ENCODE measurements around the gene SHOX.
"Not testable (repeated sequence)": the region's sequence is repeated elsewhere in the genome, so short reads cannot be mapped to it uniquely, and the experiment has no call there.

The SHOX gene

GRCh38 chrX:630612-631496 is at the start of gene SHOX:
Gene SHOX (plus strand): TSS chrX:630791. CDS start chrX:630898, 107 bp downstream.
- no peak for DNase-seq (ENCODE audit: low spot score)

GRCh38 chrX:581066-581465 is 49.5 kb upstream of the SHOX start:
- no peak for DNase-seq (ENCODE audit: low spot score)

GRCh38 chrX:581720-582298 is 48.8 kb upstream of the SHOX start:
- DNase-seq (ENCODE audit: low spot score), result no peak

GRCh38 chrX:584572-584971 is 46.0 kb upstream of the SHOX start:
- no peak for DNase-seq (ENCODE audit: low spot score)

GRCh38 chrX:585115-585808 is 45.3 kb upstream of the SHOX start:
- DNase-seq (ENCODE audit: low spot score), result no peak

GRCh38 chrX:586351-586750 is 44.2 kb upstream of the SHOX start:
- no peak for DNase-seq (ENCODE audit: low spot score)

GRCh38 chrX:589261-589660 is 41.3 kb upstream of the SHOX start:
- not testable (repeated sequence) for DNase-seq (ENCODE audit: low spot score)

GRCh38 chrX:590693-591404 is 39.7 kb upstream of the SHOX start:
- DNase-seq (ENCODE audit: low spot score), result no peak

- no peak for DNase-seq (ENCODE audit: low spot score)
Measured at GRCh38 chrX:599837-600715, 30.5 kb upstream of the SHOX start.

GRCh38 chrX:603029-603428 is 27.6 kb upstream of the SHOX start:
- DNase-seq (ENCODE audit: low spot score), result not testable (repeated sequence)

- DNase-seq (ENCODE audit: low spot score), result not testable (repeated sequence)
Measured at GRCh38 chrX:604616-605015, 26.0 kb upstream of the SHOX start.

GRCh38 chrX:608088-608487 is 22.5 kb upstream of the SHOX start:
- DNase-seq (ENCODE audit: low spot score), result not testable (repeated sequence)

- DNase-seq (ENCODE audit: low spot score), result no peak
Measured at GRCh38 chrX:614136-614535, 16.5 kb upstream of the SHOX start.

- DNase-seq (ENCODE audit: low spot score), result no peak
Measured at GRCh38 chrX:617401-617800, 13.2 kb upstream of the SHOX start.

GRCh38 chrX:617891-618290 is 12.7 kb upstream of the SHOX start:
- no peak for DNase-seq (ENCODE audit: low spot score)

GRCh38 chrX:618304-618703 is 12.3 kb upstream of the SHOX start:
- not testable (repeated sequence) for DNase-seq (ENCODE audit: low spot score)

GRCh38 chrX:618761-619450 is 11.7 kb upstream of the SHOX start:
- no peak for DNase-seq (ENCODE audit: low spot score)

- no peak for DNase-seq (ENCODE audit: low spot score)
Measured at GRCh38 chrX:619451-619811, 11.2 kb upstream of the SHOX start.

GRCh38 chrX:619812-620531 is 10.6 kb upstream of the SHOX start:
- DNase-seq (ENCODE audit: low spot score), result no peak
